ENCODE results near the gene CDH9.

CDH9 gene

DNA sequence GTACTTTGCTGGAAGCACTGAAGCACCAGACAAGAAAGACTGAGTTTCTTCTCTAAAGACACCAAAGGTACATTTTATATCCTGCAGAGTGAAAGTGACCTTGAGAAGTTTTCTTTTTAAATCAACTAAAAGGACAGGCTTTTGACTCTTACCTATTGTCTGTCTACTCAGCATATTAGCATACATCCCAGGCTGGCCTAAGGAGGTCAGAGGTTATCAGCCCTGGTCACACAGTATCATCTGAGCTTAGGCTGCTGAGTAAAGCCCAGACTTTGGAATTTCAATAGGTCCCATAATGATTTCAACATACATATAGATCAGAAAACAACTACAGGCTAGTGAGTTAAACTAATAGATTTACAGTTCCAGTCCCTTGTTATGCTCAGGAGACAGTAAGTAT is 10.1 kb upstream of the CDH9 start:
- DNase-seq: no peak
- in situ Hi-C loops (cut with HindIII; ENCODE audit: low pct_ligation_motif_present, low sequenced_read_pairs): no loop called here

DNA sequence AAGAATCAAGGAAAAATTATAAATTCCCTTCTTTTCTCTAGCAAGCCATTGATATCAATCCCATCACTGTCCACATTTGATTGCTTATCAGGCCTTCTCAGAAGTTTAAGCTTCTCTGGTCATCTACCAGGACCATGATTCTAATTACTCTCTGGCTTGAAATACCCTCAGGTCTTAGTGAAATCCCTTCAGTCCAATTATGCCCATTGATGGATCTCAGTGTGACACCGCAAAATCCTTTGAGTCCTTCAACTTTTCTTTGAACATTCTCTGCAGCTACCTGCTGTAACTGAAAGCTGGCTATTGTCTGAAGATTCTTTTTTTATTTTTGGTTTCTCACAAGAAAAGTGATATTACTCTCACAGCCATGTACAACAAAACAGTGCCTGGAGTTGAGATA is 3.0 kb upstream of the CDH9 start:
- H3K27me3 ChIP-seq (replicated peaks): no peaks in the 10 kb centered on the region
- H3K4me3 ChIP-seq (ENCODE audit: low read depth, low read length): no peak overlapping the region
- no peak overlapping the region for H3K27ac ChIP-seq
- no peak for TF ChIP-seq CTCF (IDR thresholded peaks at IDR 0.05; ENCODE audit: low read depth, low read length, missing control alignments)
- no peak for DNase-seq
- no peaks in the 10 kb centered on the region for H3K36me3 ChIP-seq (replicated peaks)
- in situ Hi-C loops (cut with HindIII; ENCODE audit: low pct_ligation_motif_present, low sequenced_read_pairs): no loop called here

More for the DNA sequence above, 10.1 kb upstream of the CDH9 start:
- TF ChIP-seq CTCF (IDR thresholded peaks at IDR 0.05; ENCODE audit: low read depth, low read length, missing control alignments): no peak
- no peaks in the 10 kb centered on the region for H3K36me3 ChIP-seq (replicated peaks)
- H3K4me3 ChIP-seq (ENCODE audit: low read depth, low read length): no peak overlapping the region
- H3K27me3 ChIP-seq (replicated peaks): no peaks in the 10 kb centered on the region
- H3K27ac ChIP-seq: no peak overlapping the region

GRCh38 chr5:27034565-27034964 is 3.8 kb downstream of the CDH9 start:
- Histone ChIP-seq H3K4me3 (ENCODE audit: low read depth, low read length) (no peak overlapping the region), H3K27me3 (replicated peaks) (no peaks in the 10 kb centered on the region), H3K36me3 (replicated peaks) (no peaks in the 10 kb centered on the region), H3K27ac (no peak overlapping the region)
- in situ Hi-C loops (cut with HindIII; ENCODE audit: low pct_ligation_motif_present, low sequenced_read_pairs): no loop called here
- no peak for TF ChIP-seq CTCF (IDR thresholded peaks at IDR 0.05; ENCODE audit: low read depth, low read length, missing control alignments)
- DNase-seq: no peak

- no peak for TF ChIP-seq CTCF (IDR thresholded peaks at IDR 0.05; ENCODE audit: low read depth, low read length, missing control alignments)
- no peaks in the 10 kb centered on the region for H3K27me3 ChIP-seq (replicated peaks)
- no peak overlapping the region for H3K27ac ChIP-seq
- in situ Hi-C loops (cut with HindIII; ENCODE audit: low pct_ligation_motif_present, low sequenced_read_pairs): no loop called here
- no peak overlapping the region for H3K4me3 ChIP-seq (ENCODE audit: low read depth, low read length)
- H3K36me3 ChIP-seq (replicated peaks): no peaks in the 10 kb centered on the region
- no peak for DNase-seq
Observed at GRCh38 chr5:27026801-27027200, 11.6 kb downstream of the CDH9 start.

GRCh38 chr5:27026063-27026462 is 12.3 kb downstream of the CDH9 start:
- DNase-seq: no peak
- in situ Hi-C loops (cut with HindIII; ENCODE audit: low pct_ligation_motif_present, low sequenced_read_pairs): no loop called here
- no peaks in the 10 kb centered on the region for H3K27me3 ChIP-seq (replicated peaks)
- H3K36me3 ChIP-seq (replicated peaks): no peaks in the 10 kb centered on the region
- no peak overlapping the region for H3K4me3 ChIP-seq (ENCODE audit: low read depth, low read length)
- TF ChIP-seq CTCF (IDR thresholded peaks at IDR 0.05; ENCODE audit: low read depth, low read length, missing control alignments): no peak
- no peak overlapping the region for H3K27ac ChIP-seq

GRCh38 chr5:27021471-27021870 is 16.9 kb downstream of the CDH9 start:
- Histone ChIP-seq H3K36me3 (replicated peaks) (no peaks in the 10 kb centered on the region), H3K4me3 (ENCODE audit: low read depth, low read length) (no peak overlapping the region), H3K27ac (no peak overlapping the region), H3K27me3 (replicated peaks) (no peaks in the 10 kb centered on the region)
- no peak for TF ChIP-seq CTCF (IDR thresholded peaks at IDR 0.05; ENCODE audit: low read depth, low read length, missing control alignments)
- no peak for DNase-seq
- in situ Hi-C loops (cut with HindIII; ENCODE audit: low pct_ligation_motif_present, low sequenced_read_pairs): no loop called here
